Liver (tissue), 9 donors: Measurements from ENCODE around the gene FBXO34. TPM values are rescaled to one million over a fixed set of nuclear protein-coding genes. Genes with fewer than 3 reads are reported as not detected.

Experiments used
- DNase-seq: peaks from one replicate; pipeline ENCODE4 v3.0.0-alpha.2; 2017; ENCODE audit warnings: low spot score
- H3K27ac ChIP-seq, 2 donors: one replicate each; pipeline ENCODE4 v1.7.0; 2013; ENCODE audit warnings: inconsistent platforms in 2 of 2, low read length in 2 of 2, control low read depth in 1 of 2, low read depth in 1 of 2, mild to moderate bottlenecking in 1 of 2
- H3K27me3 ChIP-seq, 4 donors: one replicate each; pipeline versions ENCODE4 v1.6.1 to v1.7.0; 2013; ENCODE audit warnings: low read length in 3 of 4, inconsistent platforms in 1 of 4, mild to moderate bottlenecking in 1 of 4, moderate library complexity in 1 of 4; ENCODE audit not compliant: control insufficient read depth in 4 of 4, insufficient read depth in 4 of 4
- H3K36me3 ChIP-seq, 4 donors: one replicate each; pipeline versions ENCODE4 v1.6.1 to v1.7.0; 2013; ENCODE audit warnings: low read length in 3 of 4, mild to moderate bottlenecking in 3 of 4, low read depth in 1 of 4, moderate library complexity in 1 of 4; ENCODE audit not compliant: control insufficient read depth in 4 of 4, insufficient read depth in 3 of 4
- H3K4me1 ChIP-seq, 4 donors: one replicate each; pipeline versions ENCODE4 v1.6.1 to v1.7.0; 2013; ENCODE audit warnings: low read length in 3 of 4, mild to moderate bottlenecking in 3 of 4, moderate library complexity in 1 of 4; ENCODE audit not compliant: control insufficient read depth in 4 of 4, insufficient read depth in 4 of 4
- H3K4me3 ChIP-seq, 3 donors: one replicate each; pipeline versions ENCODE4 v1.6.1 to v1.7.0; 2013; ENCODE audit warnings: low read length in 3 of 3, control low read depth in 1 of 3, low read depth in 1 of 3, mild to moderate bottlenecking in 1 of 3
- H3K9ac ChIP-seq, 2 donors: one replicate each; pipeline ENCODE4 v1.7.0; 2013; ENCODE audit warnings: low read length in 2 of 2, mild to moderate bottlenecking in 2 of 2, moderate library complexity in 2 of 2, control low read depth in 1 of 2, low read depth in 1 of 2
- H3K9me3 ChIP-seq, 4 donors: one replicate each; pipeline versions ENCODE4 v1.6.1 to v1.7.0; 2013; ENCODE audit warnings: low read length in 3 of 4; ENCODE audit not compliant: control insufficient read depth in 4 of 4
- EGR1 ChIP-seq, 2 donors: IDR thresholded peaks; 2 replicates each; pipeline ENCODE4 v1.6.1; 2016 to 2018; ENCODE audit warnings: antibody characterized with exemption in 2 of 2, low read depth in 2 of 2
- FOXA1 ChIP-seq: IDR thresholded peaks from 2 replicates; pipeline ENCODE4 v1.6.1; 2016; ENCODE audit warnings: antibody characterized with exemption
- FOXA2 ChIP-seq: IDR thresholded peaks from 2 replicates; pipeline ENCODE4 v1.6.1; 2016; ENCODE audit warnings: antibody characterized with exemption
- GABPA ChIP-seq, 2 donors: IDR thresholded peaks in 1 of 2; conservative IDR thresholded peaks in 1 of 2; 2 replicates each; pipeline ENCODE4 v1.6.1; 2016; ENCODE audit warnings: antibody characterized with exemption in 2 of 2, mild to moderate bottlenecking in 1 of 2, moderate library complexity in 1 of 2
- HNF4A ChIP-seq, 2 donors: conservative IDR thresholded peaks; 2 replicates each; pipeline ENCODE4 v1.6.1; 2016; ENCODE audit warnings: antibody characterized with exemption in 2 of 2, mild to moderate bottlenecking in 2 of 2
- HNF4G ChIP-seq: IDR thresholded peaks from 2 replicates; pipeline ENCODE4 v1.6.1; 2016; ENCODE audit warnings: antibody characterized with exemption
- JUND ChIP-seq, 2 donors: IDR thresholded peaks; 2 replicates each; pipeline ENCODE4 v1.6.1; 2016; ENCODE audit warnings: antibody characterized with exemption in 2 of 2
- NR2F2 ChIP-seq: IDR thresholded peaks from 2 replicates; pipeline ENCODE4 v1.6.1; 2016; ENCODE audit warnings: antibody characterized with exemption
- RAD21 ChIP-seq, 2 donors: IDR thresholded peaks; 2 replicates each; pipeline ENCODE4 v1.6.1; 2016; ENCODE audit warnings: antibody characterized with exemption in 2 of 2, mild to moderate bottlenecking in 2 of 2
- RXRA ChIP-seq, 2 donors: IDR thresholded peaks; 2 replicates each; pipeline ENCODE4 v1.6.1; 2017 to 2018; ENCODE audit warnings: antibody characterized with exemption in 2 of 2, mild to moderate bottlenecking in 1 of 2
- SP1 ChIP-seq: IDR thresholded peaks from 2 replicates; pipeline ENCODE4 v1.6.1; 2018; ENCODE audit warnings: antibody characterized with exemption, mild to moderate bottlenecking
- TAF1 ChIP-seq: conservative IDR thresholded peaks from 2 replicates; pipeline ENCODE4 v1.6.1; 2016; ENCODE audit warnings: antibody characterized with exemption, mild to moderate bottlenecking
- YY1 ChIP-seq: IDR thresholded peaks from 2 replicates; pipeline ENCODE4 v1.6.1; 2016; ENCODE audit warnings: antibody characterized with exemption, mild to moderate bottlenecking
- WGBS: extraction: QIAGEN DNeasy Blood & Tissue Kit; methylation state at CpG from one replicate; pipeline ENCODE4 v1.1.7; 2013; 5-methylcytosine and 5-hydroxymethylcytosine counted together
- polyA plus RNA-seq, 2 donors: library from polyadenylated mRNA; stranded (reverse) in 1 of 2; unstranded in 1 of 2; fragments of 200-250 nt in 1 of 2; fragments of >200 nt in 1 of 2; fragmentation: Nextera tagmentation in 1 of 2; extraction: Ambion mirVana in 1 of 2; gene quantifications; one replicate each; pipeline versions ENCODE4 v1.2.1 to v1.2.3, GENCODE V29; 2013 to 2015
- total RNA-seq, 2 donors: library from RNA; depleted of rRNA; stranded (reverse); fragments of >200 nt; gene quantifications; one replicate each; pipeline ENCODE4 v1.2.3, GENCODE V29; 2014
- TF ChIP-seq, protein P1 (sequence below): IDR thresholded peaks from 2 replicates; pipeline ENCODE4 v1.6.1; 2016; ENCODE audit warnings: antibody characterized with exemption, mild to moderate bottlenecking
- TF ChIP-seq, protein P2 (sequence below): IDR thresholded peaks from 2 replicates; pipeline ENCODE4 v1.6.1; 2016; ENCODE audit warnings: antibody characterized with exemption
- TF ChIP-seq, protein P3 (sequence below): fragments of 150-350 bp; IDR thresholded peaks from 2 replicates; pipeline ENCODE4 v1.5.1; 2017; ENCODE audit warnings: improper control_type of control experiment, low read depth, low read length; ENCODE audit not compliant: missing input control
- TF ChIP-seq, protein P4 (sequence below): IDR thresholded peaks from 2 replicates; pipeline ENCODE4 v1.6.1; 2016; ENCODE audit warnings: antibody characterized with exemption
- donor health status: healthy.
- donor health status: healthy.
- donor health status: healthy.
- donor health status: healthy.
- donor health status: healthy.

FBXO34 gene
- total and polyA plus RNA-seq, 4 donors: 4.2 to 25.8 (median 10.1) TPM

DNA sequence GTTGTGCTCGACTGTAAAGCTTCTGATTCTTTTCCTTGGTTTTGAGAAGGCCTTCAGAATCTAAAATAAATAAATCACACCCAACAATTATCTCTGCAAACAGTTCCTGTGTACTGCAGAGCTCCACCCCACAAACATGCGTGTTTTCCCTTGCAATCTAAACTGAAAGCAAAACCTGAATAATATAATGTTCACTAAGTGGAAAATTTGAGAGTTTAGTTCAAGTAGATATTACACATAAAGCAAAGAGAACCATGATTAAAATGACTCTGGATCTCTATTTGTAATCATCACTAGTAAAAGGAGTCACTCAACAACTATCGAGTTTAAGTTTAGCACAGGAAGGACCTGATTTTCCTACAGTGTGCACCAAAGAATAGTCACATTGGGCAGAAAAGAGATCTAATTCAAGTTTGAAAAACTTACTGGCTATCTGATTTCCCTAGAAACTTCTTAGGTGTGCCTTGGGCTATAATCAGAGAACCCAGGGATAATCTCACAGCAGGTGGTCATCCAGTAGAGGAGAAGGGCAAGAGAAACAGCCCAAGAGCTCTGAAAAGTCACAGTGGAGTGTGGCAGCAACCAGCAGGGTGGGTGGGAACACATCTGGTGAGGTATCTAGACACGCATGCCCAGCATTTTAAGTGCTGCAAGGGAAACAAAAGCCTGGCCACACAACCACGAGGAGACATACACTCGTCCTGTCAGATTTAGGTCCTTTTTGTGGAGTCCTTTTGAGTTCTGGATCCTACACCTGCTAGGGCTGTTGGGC is 115.0 kb downstream of the FBXO34 start:
- no peaks in the 10 kb centered on the region for H3K27me3 ChIP-seq
- 80% methylated on average over 6 of the region's 6 CpGs for WGBS
- no peak overlapping the region for H3K4me3 ChIP-seq
- H3K27ac ChIP-seq: no peak overlapping the region
- H3K4me1 ChIP-seq: no peaks in the 10 kb centered on the region
- peak; percentile 51 for DNase-seq
- H3K9me3 ChIP-seq: no peaks in the 10 kb centered on the region
- TF ChIP-seq GABPA (IDR thresholded peaks at IDR 0.05 in 1 of 2, conservative IDR thresholded peaks at IDR 0.05 in 1 of 2): no peak
- TF ChIP-seq, protein P1, sequence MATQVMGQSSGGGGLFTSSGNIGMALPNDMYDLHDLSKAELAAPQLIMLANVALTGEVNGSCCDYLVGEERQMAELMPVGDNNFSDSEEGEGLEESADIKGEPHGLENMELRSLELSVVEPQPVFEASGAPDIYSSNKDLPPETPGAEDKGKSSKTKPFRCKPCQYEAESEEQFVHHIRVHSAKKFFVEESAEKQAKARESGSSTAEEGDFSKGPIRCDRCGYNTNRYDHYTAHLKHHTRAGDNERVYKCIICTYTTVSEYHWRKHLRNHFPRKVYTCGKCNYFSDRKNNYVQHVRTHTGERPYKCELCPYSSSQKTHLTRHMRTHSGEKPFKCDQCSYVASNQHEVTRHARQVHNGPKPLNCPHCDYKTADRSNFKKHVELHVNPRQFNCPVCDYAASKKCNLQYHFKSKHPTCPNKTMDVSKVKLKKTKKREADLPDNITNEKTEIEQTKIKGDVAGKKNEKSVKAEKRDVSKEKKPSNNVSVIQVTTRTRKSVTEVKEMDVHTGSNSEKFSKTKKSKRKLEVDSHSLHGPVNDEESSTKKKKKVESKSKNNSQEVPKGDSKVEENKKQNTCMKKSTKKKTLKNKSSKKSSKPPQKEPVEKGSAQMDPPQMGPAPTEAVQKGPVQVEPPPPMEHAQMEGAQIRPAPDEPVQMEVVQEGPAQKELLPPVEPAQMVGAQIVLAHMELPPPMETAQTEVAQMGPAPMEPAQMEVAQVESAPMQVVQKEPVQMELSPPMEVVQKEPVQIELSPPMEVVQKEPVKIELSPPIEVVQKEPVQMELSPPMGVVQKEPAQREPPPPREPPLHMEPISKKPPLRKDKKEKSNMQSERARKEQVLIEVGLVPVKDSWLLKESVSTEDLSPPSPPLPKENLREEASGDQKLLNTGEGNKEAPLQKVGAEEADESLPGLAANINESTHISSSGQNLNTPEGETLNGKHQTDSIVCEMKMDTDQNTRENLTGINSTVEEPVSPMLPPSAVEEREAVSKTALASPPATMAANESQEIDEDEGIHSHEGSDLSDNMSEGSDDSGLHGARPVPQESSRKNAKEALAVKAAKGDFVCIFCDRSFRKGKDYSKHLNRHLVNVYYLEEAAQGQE: no peak
- peaks cover 0 to 38% (median 15%) of the 10 kb centered on the region in 4 donors for H3K36me3 ChIP-seq
- H3K9ac ChIP-seq: no peak overlapping the region

DNA sequence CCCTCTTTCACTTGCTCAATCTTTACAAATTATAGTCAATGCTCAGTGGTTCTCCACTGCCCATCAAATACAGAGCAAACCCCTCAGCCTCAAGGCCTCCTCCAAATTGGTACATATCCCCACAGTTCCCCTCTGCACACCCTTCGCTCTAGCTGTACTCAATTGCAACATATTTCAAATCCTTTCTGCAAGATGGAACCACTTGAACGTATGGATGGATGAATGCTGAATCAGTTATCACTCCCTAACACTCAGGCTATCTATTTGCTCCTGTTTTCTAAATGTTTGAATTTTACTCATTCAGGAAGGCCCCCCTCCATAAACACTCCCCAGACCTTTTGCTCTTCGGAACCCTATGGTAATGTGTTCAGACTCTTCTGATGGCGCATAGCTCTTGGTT is 115.9 kb downstream of the FBXO34 start:
- WGBS: 97% methylated on average over 4 of the region's 4 CpGs

More for the DNA sequence above, 115.9 kb downstream of the FBXO34 start:
- Histone ChIP-seq H3K4me3 (no peak overlapping the region), H3K4me1 (no peaks in the 10 kb centered on the region), H3K27me3 (no peaks in the 10 kb centered on the region), H3K9me3 (no peaks in the 10 kb centered on the region), H3K36me3 (peaks cover 0 to 30% (median 10%) of the 10 kb centered on the region in 4 donors), H3K9ac (no peak overlapping the region), H3K27ac (no peak overlapping the region)
- TF ChIP-seq EGR1 (IDR thresholded peaks at IDR 0.05; ENCODE audit: low read depth in 2 of 2) (no peak), TAF1 (no peak), NR2F2 (no peak), HNF4G (no peak), SP1 (no peak), FOXA1 (no peak), HNF4A (conservative IDR thresholded peaks at IDR 0.05) (no peak), JUND (IDR thresholded peaks at IDR 0.05) (no peak), GABPA (IDR thresholded peaks at IDR 0.05 in 1 of 2, conservative IDR thresholded peaks at IDR 0.05 in 1 of 2) (no peak), RXRA (IDR thresholded peaks at IDR 0.05) (no peak), FOXA2 (no peak), YY1 (no peak), RAD21 (IDR thresholded peaks at IDR 0.05) (no peak)
- TF ChIP-seq, protein P2, sequence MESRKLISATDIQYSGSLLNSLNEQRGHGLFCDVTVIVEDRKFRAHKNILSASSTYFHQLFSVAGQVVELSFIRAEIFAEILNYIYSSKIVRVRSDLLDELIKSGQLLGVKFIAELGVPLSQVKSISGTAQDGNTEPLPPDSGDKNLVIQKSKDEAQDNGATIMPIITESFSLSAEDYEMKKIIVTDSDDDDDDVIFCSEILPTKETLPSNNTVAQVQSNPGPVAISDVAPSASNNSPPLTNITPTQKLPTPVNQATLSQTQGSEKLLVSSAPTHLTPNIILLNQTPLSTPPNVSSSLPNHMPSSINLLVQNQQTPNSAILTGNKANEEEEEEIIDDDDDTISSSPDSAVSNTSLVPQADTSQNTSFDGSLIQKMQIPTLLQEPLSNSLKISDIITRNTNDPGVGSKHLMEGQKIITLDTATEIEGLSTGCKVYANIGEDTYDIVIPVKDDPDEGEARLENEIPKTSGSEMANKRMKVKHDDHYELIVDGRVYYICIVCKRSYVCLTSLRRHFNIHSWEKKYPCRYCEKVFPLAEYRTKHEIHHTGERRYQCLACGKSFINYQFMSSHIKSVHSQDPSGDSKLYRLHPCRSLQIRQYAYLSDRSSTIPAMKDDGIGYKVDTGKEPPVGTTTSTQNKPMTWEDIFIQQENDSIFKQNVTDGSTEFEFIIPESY: no peak
- TF ChIP-seq, protein P3, sequence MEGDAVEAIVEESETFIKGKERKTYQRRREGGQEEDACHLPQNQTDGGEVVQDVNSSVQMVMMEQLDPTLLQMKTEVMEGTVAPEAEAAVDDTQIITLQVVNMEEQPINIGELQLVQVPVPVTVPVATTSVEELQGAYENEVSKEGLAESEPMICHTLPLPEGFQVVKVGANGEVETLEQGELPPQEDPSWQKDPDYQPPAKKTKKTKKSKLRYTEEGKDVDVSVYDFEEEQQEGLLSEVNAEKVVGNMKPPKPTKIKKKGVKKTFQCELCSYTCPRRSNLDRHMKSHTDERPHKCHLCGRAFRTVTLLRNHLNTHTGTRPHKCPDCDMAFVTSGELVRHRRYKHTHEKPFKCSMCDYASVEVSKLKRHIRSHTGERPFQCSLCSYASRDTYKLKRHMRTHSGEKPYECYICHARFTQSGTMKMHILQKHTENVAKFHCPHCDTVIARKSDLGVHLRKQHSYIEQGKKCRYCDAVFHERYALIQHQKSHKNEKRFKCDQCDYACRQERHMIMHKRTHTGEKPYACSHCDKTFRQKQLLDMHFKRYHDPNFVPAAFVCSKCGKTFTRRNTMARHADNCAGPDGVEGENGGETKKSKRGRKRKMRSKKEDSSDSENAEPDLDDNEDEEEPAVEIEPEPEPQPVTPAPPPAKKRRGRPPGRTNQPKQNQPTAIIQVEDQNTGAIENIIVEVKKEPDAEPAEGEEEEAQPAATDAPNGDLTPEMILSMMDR: no peak
- TF ChIP-seq, protein P1: no peak
- TF ChIP-seq, protein P4, sequence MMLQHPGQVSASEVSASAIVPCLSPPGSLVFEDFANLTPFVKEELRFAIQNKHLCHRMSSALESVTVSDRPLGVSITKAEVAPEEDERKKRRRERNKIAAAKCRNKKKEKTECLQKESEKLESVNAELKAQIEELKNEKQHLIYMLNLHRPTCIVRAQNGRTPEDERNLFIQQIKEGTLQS: no peak
- DNase-seq: no peak
